Measurements from ENCODE around the gene LAMC2. TPM values are rescaled to one million over a fixed set of nuclear protein-coding genes. Genes with fewer than 3 reads are reported as not detected.

LAMC2 gene
- total and polyA plus RNA-seq, 9 of the 15 experiments (the other 6 are each of a cell fraction or from before 2014, with no cell fraction given), result 0.02 to 0.03 TPM; not detected in 7

GRCh38 chr1:183293241-183293640 is 107.2 kb downstream of the LAMC2 start (continued):
- TF ChIP-seq ZNF592 (IDR thresholded peaks at IDR 0.05), result no peak
- no peak for TF ChIP-seq SMAD4 (CRISPR knock-in tag; conservative IDR thresholded peaks at IDR 0.05)
- TF ChIP-seq U2AF1 (optimal IDR thresholded peaks at IDR 0.05; ENCODE audit: low read depth, low read length), result no peak
- no peak for TF ChIP-seq ZNF668 (CRISPR knock-in tag; IDR thresholded peaks at IDR 0.05)
- no peak for TF ChIP-seq ELK3 (CRISPR knock-in tag; IDR thresholded peaks at IDR 0.05)
- TF ChIP-seq ETV5 (CRISPR knock-in tag; IDR thresholded peaks at IDR 0.05; ENCODE audit: low read depth), result no peak
- no peak for TF ChIP-seq ZNF436 (CRISPR knock-in tag; IDR thresholded peaks at IDR 0.05)
- TF ChIP-seq TARDBP (IDR thresholded peaks at IDR 0.05), result no peak
- TF ChIP-seq ZNF134 (CRISPR knock-in tag; conservative IDR thresholded peaks at IDR 0.05), result no peak
